GM03348 (cell line): Measurements from ENCODE around the gene TGFBRAP1.

Experiments
- DNase-seq: peaks from one replicate; pipeline ENCODE4 v3.0.0; 2012; ENCODE audit warnings: low spot score

Gene TGFBRAP1

DNA sequence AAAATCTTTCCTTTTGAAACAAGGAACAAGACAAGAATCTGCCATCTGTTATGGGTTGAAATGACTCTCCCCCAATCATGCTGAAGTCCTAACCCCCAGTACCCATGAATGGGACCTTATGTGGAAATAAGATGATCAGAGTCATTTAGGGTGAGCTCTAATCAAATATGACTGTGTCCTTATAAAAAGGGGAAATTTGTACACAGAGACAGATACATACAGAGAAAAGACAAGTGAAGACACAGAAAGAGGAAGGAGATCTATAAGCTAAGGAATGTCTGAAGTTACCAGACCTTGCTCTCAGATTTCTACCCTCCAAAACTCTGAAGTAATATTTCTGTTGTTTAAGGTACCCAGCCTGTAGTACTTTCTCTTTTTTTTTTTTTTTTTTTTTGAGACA is 15.7 kb downstream of the TGFBRAP1 start:
- DNase-seq, result no peak

DNA sequence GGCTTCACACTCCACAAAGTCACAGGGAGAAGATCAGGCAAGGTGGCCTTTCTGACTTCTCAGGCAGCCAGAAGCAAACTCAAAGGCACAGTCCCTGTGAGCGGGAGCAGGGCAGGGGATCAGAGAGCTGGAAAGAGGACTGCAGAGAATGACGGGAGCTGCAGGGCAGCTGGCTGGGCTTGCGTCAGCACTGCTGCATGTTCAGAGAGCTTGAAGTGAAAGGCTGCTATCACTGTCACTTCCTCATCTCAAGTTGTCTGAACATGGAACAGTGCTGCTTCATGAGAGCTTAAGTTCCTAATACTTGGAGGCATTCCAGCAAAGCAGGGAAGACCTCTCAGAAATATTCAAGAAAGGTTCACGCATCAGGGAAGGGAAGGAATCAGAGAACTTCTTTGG is 20.4 kb downstream of the TGFBRAP1 start:
- no peak for DNase-seq

DNA sequence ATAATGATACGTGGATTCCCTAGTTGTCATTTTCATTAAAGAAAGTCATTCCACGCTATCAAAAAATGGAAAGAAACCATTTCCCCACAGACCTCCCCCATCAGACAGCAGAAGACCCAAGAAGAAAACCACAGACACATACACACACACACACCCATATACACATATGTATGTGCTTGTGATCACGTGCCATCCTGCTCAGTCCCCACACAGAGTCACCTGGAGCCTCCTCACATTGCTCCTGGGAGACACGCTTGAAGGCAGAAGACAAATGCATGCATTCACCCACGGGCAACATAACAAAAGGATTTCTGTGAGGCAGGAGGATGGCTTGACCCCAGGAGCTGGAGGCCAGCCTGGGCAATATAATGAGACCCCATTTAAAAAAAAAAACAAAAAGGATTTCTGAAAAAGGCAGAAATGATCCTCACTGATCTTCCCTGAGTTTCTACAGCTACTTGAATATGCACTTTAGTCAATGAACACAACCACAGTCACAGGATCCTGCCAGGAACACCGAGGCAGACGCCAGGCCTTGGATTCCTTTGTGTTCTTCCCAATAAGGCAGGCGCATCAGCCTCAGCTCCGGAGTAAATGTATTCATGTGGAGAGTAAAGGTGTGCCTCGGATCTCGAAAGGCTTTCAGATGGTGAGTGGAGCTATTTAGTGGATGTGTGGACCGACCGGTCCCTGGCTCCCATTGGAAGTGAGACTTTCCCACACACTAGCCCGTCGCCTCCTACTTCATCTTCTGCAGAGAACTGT is 21.0 kb downstream of the TGFBRAP1 start:
- DNase-seq, result no peak

DNA sequence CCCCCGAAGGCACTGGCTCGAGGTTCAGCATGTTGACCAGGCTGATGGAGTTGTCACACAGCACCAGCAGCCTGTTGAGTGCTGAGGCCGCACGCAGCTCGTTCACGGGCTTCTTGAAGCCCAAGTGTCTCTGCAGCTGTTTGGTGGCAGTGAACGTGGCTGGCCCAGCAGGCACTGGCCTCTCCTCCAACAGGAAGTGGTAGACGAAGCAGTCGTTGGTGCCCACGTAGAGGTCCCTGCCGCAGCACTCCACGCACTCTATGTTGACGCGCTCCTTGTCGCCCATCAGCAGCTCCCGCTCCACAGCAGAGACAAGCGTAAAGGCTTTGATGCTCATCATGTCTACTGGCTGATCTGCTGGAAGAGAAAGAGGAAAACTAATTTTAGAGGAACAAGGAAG is 21.6 kb downstream of the TGFBRAP1 start:
- no peak for DNase-seq

DNA sequence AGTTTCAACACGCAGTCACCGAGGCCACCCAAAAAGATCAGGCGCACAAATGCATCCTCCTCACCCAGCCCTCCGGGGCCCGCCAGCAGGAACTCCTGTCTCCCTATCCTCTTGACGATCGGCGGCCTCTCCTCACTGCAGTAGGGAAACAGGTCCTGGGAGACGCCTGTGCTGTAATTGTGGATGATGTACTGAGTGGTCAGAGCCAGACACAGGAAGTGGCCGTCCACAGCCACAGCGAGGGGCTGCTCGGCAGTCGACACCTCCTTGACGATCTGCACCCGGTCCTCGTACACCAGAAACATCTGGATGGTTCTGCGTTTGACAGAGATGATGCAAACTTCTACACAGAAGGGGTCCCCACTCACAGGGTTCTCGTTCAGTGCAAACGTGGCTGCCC is 22.0 kb downstream of the TGFBRAP1 start:
- DNase-seq, result no peak

DNA sequence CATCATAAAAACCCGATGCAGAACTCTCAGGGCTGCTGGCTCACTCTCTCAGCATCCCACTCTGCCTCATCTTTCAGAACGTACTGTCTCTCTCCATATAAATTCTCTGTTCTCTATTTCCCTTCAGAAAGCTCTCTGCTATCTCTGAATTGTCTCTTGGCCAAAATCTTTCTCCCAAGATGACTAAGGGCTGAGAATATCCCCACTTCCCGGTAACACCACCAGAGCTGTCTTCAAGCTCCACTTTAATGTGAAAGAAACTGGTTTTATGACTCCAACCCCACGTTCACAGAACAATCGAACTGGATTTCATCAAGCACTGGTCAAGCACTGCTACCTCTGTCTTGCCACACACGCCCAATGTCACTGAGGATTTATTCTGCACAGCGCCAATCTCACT is 22.4 kb downstream of the TGFBRAP1 start:
- DNase-seq, result no peak

DNA sequence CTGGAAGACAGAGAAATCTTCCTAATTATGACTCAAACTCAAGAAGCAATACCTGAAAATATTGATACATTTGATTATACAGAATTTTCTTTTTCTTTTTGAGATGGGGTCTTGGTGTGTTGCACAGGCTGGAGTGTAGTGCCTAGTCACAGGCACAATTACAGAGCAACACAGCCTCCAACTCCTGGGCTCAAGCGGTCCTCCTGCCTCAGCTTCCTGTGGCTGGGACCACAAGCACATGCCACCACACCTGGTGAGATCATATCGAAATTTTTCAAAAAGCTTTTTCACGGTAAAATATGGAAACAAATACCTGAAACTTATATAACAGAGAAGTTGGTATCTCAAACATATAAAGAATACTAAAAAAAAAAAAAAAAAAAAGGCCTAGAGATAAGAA is 27.9 kb downstream of the TGFBRAP1 start:
- no peak for DNase-seq

DNA sequence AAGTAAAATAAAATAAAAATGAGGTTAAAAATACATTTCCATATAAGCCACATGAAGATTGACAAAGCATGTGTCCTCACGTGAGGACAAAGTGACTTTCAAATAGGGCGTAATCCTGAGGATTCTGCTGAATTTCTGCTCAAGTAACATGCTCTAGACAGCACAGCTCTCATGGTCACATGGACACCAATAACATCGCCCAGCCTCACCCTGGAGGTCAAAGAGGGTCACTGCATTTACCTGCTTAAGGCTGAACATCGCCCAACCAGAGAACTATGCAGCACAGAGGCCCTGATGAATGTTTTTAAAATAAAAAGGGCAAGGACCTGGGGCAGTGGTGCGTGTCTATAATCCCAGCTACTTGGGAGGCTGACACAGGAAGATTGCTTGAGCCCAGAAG is 30.2 kb downstream of the TGFBRAP1 start:
- DNase-seq, result no peak

DNA sequence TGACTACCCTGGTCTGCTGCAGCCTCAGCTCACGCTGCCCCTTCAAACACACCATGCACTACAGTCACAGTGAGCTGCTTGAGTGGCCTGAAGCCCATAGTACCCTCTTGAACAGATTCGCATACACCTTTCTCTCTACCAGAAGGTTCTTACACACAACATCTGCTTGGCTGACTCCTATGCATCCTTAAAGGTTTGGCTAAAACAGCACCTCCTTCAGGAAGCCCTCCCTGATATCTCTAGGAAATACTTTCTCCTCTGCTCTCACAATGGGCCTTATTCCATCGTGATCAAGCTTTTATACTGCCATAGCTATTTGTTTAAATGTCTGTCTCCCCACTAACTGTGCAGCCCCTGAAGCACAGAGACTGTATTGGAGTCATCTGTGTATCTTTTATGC is 31.5 kb downstream of the TGFBRAP1 start:
- no peak for DNase-seq

DNA sequence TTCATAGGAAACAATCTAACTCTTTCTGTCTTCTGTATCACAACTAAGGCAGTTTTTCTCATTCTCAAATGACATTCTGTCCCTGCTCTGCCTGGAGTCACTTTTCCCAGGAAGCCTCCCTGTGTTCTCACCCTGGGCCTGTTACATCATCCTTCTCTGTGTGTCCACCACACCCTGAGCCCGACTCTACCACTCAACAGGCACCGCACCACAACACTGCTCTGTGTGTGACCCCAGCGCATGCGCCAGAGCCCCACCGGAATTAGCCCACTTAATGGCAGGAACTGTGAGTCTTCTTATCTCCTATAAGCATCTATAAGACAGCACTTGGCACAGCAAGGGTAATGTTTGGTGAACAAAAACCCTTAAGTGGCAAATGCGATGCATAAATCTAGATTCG is 32.3 kb downstream of the TGFBRAP1 start:
- no peak for DNase-seq

DNA sequence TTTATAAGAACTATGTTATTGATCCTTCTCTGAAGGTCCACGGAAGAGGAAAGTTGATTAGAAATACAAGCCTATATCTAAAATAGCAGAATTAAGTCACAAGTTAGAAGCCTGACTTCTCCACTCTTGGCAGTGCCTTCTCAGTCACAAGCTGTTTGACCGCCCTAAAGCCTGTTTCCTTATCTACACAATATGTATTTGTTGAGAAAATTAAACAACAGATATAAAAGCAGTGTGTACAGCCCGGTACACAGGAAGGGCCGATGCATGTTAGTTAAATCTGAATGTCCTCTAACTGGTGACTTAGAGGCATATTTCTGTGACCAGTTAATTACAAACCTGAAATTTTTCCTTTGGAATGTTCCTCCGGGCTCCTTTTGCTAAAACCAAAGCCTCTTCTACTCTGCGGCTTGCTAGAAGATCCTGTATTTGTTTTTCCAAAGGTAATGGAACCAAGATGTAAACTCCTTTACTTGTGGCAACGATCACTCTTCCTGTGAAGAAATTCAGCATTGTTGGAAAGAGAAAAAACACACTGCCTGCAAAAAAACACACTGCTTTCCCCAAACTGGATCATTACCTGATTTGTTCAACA is 33.4 kb downstream of the TGFBRAP1 start:
- no peak for DNase-seq

DNA sequence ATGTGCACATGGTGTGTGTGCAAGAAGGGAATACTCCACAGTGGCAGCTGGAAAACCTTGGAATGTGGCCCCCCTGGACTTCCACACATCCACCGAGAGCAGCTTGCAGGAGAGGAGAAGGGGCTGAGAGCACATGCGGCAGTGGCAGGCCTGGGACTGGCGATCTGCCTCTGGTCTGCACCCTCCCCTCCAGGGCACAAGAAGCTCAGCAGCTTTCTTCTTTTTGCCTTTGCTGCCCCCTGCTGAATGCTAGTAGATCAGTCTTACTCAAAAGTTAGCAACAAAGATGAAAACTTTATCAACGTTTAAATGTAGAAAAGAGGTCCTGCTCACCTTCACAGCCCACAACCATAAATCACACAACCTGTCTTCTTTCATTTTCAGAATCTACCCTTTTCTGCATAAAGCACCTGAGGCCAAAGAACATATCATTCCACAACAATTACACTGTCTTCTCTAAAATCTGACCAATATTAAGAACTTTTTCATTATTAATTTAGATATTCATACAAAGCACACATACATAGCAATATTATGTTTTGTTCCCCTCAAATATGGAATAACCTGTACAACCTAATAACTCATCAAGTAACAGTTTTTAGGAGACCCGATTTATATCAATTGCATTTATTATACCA is 34.6 kb downstream of the TGFBRAP1 start:
- DNase-seq, result peak; percentile 90

DNA sequence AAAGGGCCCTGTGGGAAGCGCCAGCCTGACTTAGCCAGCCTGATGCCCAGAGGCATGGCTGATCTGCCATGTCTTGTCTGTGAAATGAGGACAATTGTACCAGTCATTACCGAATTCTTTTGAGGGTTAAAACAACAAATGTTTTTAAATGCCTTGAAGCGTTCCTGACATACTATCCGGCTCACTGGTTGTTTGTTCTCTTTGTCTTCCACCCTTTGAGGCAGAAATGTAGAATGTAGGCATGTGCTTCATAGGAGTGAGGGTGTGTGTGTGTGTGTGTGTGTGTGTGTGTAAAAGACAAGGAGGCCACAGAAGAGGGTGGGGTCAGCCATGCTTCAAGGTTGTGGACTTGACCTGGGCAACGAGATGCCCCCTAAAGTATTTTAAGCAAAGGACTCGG is 35.5 kb downstream of the TGFBRAP1 start:
- no peak for DNase-seq

DNA sequence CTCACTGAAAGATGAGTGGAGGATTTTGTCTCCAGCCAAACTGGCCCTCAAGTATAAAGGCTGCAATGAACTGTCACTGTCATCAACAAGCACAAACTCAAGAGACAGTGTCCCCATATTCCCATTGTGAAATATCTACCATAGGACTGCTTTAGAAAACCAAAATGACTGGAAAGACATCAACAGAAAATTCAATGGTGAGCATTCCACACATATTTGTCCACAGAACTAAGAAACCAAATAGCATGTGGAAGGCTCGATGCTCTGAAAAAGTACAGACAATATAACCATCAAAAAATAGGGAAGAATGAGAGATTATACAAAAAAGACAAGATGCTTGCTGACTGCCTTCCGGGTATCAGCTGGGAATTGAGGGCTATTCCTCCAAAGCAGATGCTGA is 37.6 kb downstream of the TGFBRAP1 start:
- peak; percentile 52 for DNase-seq

DNA sequence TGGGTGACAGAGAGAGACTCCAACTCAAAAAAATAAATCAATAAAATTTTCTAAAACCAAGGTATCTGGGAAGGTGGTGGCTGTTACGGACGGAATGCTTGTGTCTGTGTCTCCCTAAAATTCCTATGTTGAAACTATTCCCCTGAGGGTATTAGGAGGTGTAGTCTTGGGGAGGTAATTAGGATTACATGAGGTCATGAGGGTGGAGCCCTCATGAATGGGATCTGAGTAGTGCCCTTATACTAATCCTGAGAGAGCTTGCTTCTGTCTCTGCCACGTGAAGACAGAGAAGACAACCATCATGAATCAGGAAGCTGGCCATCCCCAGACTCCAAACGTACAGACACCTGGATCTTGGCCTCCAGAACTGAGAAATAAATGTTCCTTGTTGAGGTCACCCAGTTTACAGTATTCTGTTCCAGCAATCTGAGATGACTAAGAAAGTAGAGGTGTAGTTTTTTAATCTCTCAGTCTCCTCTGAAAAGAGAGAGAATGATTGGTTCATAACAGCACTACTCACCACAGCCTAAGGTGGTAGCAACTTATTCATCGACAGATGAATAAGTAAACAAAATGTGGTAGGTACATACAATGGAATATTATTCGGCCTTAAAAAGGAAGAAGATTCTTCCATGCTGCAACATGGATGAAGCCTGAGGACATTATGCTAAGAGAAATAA is 38.4 kb downstream of the TGFBRAP1 start:
- DNase-seq, result no peak

DNA sequence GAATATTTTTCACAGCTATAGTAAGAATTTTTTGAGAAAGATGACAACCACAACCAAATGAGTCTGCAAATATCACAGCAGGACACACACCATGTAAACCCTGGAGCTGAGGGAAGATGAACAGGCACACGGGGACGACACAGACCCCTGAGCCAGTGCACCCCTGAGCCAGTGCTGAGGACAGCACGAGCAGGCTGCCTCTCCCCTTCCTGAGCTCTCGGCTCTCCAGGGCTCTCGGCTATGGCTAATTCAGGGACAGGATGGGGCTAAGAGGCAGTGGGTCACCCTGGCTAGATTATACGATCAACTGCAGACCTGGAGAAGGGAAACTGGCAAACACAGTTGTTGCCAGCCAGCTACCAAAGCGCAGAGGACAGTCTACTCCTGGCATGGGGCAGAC is 41.4 kb downstream of the TGFBRAP1 start:
- DNase-seq, result no peak

DNA sequence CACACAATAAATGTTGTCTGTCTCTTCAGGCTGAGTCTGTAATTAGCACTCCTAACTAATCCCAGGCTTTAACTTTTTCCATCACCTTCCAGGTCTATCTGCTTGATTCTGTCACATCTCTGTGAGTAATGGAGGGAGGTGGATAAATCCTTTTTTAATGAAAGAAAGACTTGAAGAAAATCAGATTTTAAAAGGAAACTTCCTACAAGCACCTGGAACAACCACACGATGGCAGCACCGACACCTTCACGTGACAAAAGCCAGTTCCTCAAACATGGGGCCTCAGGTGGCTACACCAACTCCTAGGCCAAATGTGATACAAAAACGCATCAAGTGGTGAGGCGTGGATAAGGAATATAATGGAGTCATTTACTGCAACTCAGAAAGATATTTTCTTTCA is 41.8 kb downstream of the TGFBRAP1 start:
- peak; percentile 17 for DNase-seq

DNA sequence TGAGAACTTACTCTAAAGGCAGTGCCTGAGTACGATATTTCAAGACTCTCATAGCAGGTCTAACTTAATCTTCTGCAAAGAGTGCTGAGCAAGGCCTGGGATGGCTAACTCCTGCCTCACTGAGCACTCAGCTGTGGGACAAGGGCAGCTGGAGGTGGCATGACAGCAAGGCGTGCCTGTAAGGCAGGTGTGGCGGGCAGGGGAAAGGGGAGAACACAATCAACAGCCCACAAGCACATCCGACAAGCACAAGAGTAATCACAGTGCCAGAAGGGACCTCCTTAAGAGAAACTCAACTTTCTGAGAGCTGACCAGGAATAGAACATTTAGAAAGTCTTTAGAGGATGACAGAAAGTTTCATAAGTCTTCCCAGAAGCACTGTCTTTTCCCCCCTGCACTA is 46.0 kb downstream of the TGFBRAP1 start:
- DNase-seq, result no peak

DNA sequence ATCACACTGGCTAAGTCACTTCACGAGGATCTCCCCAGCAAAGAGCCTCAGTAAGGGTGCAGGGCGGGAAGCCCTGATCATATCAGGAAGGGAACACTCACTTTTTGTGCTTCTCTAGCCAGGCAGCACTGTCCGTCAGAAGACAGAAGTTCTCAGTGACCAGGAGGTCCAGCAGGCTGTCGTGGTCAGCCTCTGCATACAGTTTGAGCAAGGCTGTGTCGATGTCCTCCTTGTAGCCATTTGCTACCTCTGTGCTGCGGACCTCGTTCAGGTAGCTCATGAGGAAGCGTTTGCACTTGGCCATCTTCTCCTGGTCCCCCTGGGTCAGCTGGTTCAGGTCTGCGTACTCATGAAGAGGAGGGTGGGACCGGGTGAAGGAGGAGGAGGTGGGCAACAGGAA is 49.3 kb downstream of the TGFBRAP1 start:
- no peak for DNase-seq

DNA sequence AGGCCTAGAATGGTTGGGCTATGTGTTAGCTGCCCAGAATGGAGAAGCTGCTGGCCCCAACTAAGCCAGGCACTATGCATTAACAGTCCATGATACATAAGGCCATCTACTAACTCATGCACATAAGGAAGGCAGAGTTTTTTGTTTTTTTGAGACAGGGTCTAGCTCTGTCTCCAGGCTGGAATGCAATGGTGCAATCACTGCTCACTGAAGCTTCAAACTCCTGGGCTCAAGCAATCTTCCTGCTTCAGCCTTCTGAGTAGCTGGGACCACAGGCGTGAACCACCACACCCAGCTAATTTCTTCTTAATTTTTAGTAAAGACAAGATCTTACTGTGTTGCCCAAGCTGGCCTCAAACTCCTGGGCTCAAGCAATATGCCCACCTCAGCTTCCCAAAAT is 50.4 kb downstream of the TGFBRAP1 start:
- DNase-seq, result no peak

DNA sequence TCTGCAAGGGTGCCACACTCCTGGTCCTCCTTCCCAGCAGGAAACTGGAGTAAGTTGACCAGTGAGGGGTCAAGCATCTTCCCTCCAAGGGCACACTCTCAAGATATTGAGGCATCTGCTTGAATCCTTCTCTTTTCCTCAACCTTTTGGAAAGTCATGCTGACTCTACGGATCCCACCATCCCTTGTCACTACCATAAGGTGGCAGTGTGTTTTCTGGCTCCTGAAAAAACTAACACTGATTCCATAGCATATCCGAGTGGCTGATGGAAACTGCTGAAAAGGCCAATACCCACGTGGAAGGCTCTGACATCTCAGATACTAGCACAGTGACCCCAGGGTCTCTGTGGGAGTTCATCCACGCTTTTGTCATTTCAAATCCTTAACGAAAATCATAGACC is 50.9 kb downstream of the TGFBRAP1 start:
- DNase-seq, result no peak

DNA sequence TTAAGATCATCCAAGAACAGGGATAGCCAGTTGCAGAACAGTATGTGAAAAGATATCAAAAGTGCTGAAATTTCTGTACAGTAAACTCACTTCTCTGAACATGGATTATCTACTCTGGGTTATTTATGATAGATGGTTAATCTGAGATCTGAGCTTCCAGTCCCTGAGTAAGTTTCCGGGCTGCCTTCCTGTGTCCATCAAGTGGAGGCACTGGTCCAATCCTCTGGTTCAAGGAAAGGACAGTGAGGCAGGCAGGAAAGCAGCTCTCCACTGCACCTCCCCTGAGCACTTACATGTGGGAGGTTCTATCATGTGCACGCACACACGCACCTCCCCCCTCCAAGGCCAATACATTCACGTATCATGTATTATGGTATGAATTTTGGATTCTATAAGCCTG is 55.5 kb downstream of the TGFBRAP1 start:
- DNase-seq, result no peak

DNA sequence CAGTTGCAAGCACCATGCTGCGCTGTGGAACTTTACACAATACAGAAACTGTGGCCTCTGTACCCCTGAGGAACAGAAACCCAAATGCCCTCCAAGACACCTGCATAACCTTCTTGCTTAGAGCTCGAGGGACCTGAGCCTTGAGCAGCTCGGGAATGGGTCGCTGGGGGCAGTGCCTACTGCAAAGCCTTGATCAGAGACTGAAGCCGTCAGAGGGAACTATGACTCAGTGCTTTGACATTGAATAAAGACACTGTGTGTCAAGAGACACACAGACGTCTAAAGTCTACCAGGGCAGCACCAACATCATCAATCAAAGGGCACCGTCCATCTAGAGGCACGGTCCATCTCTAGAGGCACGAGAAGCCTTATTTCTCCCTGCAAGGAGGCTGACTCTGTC is 57.4 kb downstream of the TGFBRAP1 start:
- no peak for DNase-seq
